ENCODE results near the gene CLASP1.

GRCh38 chr2:121532894-121533293, 116.4 kb downstream of the CLASP1 start:
- TF ChIP-seq CTCF (IDR thresholded peaks at IDR 0.05) (no peak), EZH2 (IDR thresholded peaks at IDR 0.05) (no peak)
